ENCODE data around the gene LOXHD1.

Gene LOXHD1

DNA sequence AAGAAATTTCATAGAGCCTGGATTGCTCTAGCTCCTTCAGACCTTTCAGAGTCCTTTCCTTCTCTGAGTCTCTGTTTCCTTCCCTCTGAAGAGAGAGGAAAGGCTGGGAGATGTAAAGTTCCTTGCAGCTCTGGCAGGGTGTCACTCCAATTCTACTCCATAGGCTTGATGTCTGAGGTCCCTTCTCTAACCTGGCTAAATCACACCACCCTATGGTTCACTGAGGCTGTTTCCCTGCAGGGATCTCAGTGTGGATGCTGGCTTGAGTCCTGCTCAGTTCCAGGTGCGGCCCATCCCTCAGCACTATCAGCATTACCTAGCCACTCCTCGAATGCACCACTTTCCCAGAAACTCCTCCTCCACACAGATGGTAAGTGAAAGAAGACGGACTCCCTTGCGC is 209.7 kb downstream of the LOXHD1 start:
- Histone ChIP-seq H3K9me3 (ENCODE audit: insufficient read depth, low read depth, low read length) (peaks cover 7% of the 10 kb centered on the region), H3K27ac (ENCODE audit: low read depth, low read length) (no peak overlapping the region), H3K4me2 (ENCODE audit: low read length) (no peak overlapping the region), H3K79me2 (ENCODE audit: control insufficient read depth, insufficient read depth, low read length, poor library complexity) (no peaks in the 10 kb centered on the region), H3K4me3 (ENCODE audit: low read depth, low read length) (no peak overlapping the region), H2BK120ac (ENCODE audit: insufficient read depth, low read length, poor library complexity) (no peak overlapping the region), H4K91ac (ENCODE audit: low read depth, low read length) (no peak overlapping the region), H3K27me3 (ENCODE audit: insufficient read depth, low read length) (no peaks in the 10 kb centered on the region), H3K36me3 (ENCODE audit: control insufficient read depth in 1 of 2, insufficient read depth in 2 of 2, low read length in 2 of 2) (no peaks in the 10 kb centered on the region), H3K79me1 (ENCODE audit: low read length) (no peaks in the 10 kb centered on the region), H3K9ac (ENCODE audit: low read length) (no peak overlapping the region), H4K8ac (ENCODE audit: low read depth, low read length) (no peak overlapping the region), H3K23ac (ENCODE audit: low read length) (no peak overlapping the region), H2BK5ac (ENCODE audit: low read depth, low read length, poor library complexity) (no peak overlapping the region), H4K12ac (ENCODE audit: low read depth, low read length) (no peak overlapping the region), H2BK12ac (ENCODE audit: low read length) (no peak overlapping the region), H3K4me1 (ENCODE audit: control insufficient read depth in 1 of 2, insufficient read depth in 2 of 2, low read length in 2 of 2) (no peaks in the 10 kb centered on the region), H3K4ac (ENCODE audit: low read depth, low read length) (no peak overlapping the region), H2AFZ (ENCODE audit: insufficient read depth, low read length, poor library complexity) (no peak overlapping the region), H3K18ac (ENCODE audit: low read length) (no peak overlapping the region), H3K14ac (ENCODE audit: low read length) (no peak overlapping the region), H2AK5ac (ENCODE audit: low read length) (no peak overlapping the region)
- WGBS (ENCODE audit: extremely low coverage, insufficient coverage, insufficient read length), result no CpG with 5 or more reads among the region's 4 CpGs
- DNase-seq, result no peak

DNA sequence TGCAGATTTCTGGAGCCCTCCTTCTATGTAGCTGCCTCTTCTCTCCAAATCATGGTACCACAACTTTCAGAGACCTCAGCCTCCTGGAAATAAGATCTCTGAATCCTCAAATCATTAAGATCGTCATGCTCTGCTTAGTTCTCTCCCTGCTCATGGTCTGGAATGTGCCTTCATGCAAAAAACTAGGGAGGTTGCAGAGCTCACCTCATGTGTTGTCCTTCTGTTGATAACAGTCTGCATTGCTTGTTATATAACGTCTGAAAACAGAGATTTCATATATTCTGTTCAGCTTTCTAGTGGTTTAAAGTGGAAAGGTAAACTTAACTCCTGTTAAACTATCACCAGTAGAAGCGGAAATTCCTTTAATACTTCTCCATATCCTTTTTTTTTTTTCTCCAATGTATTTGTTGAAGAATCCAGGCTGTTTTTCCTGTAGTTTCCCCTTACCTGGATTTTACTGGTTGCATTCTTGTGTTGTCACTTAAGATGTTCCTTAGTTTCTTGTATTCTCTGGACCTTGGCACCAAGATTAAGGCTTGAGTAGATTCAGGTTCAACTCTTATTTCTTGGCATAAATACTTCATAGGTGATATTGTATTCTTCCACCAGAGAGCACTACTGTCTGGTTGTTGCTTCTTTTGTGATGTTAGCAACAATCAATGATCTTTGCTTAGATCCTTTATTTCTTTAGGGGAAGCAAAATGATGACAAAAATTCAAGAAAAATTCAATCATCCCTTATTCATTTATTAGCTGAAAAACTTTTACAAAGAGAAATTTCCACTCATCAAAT is 211.3 kb downstream of the LOXHD1 start:
- no peak overlapping the region for H3K14ac ChIP-seq (ENCODE audit: low read length)

DNA sequence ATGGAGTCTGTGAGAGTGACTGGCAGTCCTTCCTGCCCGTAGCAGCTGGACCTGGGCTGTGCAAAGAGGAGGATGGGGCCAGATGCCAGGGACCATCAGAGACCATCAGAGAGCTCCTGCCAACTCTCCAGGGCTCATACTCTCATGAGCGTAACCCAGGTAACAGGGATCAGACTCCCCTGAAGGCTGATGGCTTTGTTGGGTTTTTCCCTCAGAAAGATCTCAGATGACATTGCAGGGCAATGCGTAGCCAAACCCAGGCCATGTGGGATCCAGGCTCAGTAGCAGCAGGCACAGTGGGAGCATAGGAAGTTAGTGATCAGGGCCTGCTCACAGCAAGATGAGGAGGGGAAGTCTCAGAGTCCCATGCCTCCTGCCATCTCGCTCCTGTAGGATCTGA is 218.0 kb downstream of the LOXHD1 start:
- DNase-seq, result no peak
- H3K9me3 ChIP-seq (ENCODE audit: insufficient read depth, low read depth, low read length), result peaks cover 3% of the 10 kb centered on the region
- no peak overlapping the region for H3K27ac ChIP-seq (ENCODE audit: low read depth, low read length)
- no peaks in the 10 kb centered on the region for H3K36me3 ChIP-seq (ENCODE audit: control insufficient read depth in 1 of 2, insufficient read depth in 2 of 2, low read length in 2 of 2)
- no peak overlapping the region for H4K8ac ChIP-seq (ENCODE audit: low read depth, low read length)
- no peak overlapping the region for H2AK5ac ChIP-seq (ENCODE audit: low read length)
- no peak overlapping the region for H2BK5ac ChIP-seq (ENCODE audit: low read depth, low read length, poor library complexity)
- H3K27me3 ChIP-seq (ENCODE audit: insufficient read depth, low read length), result no peaks in the 10 kb centered on the region
- H3K4ac ChIP-seq (ENCODE audit: low read depth, low read length), result no peak overlapping the region
- no peak overlapping the region for H3K4me3 ChIP-seq (ENCODE audit: low read depth, low read length)
- H3K9ac ChIP-seq (ENCODE audit: low read length), result peak overlapping the region; percentile 1
- no peaks in the 10 kb centered on the region for H3K79me1 ChIP-seq (ENCODE audit: low read length)
- H4K12ac ChIP-seq (ENCODE audit: low read depth, low read length), result no peak overlapping the region
- no peak overlapping the region for H3K14ac ChIP-seq (ENCODE audit: low read length)
- no peak overlapping the region for H2BK120ac ChIP-seq (ENCODE audit: insufficient read depth, low read length, poor library complexity)
- H3K4me2 ChIP-seq (ENCODE audit: low read length), result no peak overlapping the region
- no peak overlapping the region for H2BK12ac ChIP-seq (ENCODE audit: low read length)
- no peak overlapping the region for H4K91ac ChIP-seq (ENCODE audit: low read depth, low read length)
- H3K18ac ChIP-seq (ENCODE audit: low read length), result no peak overlapping the region
- no peaks in the 10 kb centered on the region for H3K79me2 ChIP-seq (ENCODE audit: control insufficient read depth, insufficient read depth, low read length, poor library complexity)
- WGBS (ENCODE audit: extremely low coverage, insufficient coverage, insufficient read length), result no CpG with 5 or more reads among the region's 4 CpGs
- no peak overlapping the region for H3K23ac ChIP-seq (ENCODE audit: low read length)
- H3K4me1 ChIP-seq (ENCODE audit: control insufficient read depth in 1 of 2, insufficient read depth in 2 of 2, low read length in 2 of 2), result peaks cover 0 to 7% of the 10 kb centered on the region in 2 experiments
- H2AFZ ChIP-seq (ENCODE audit: insufficient read depth, low read length, poor library complexity), result no peak overlapping the region

More for the DNA sequence above, 211.3 kb downstream of the LOXHD1 start:
- no peak overlapping the region for H4K8ac ChIP-seq (ENCODE audit: low read depth, low read length)
- no peak overlapping the region for H2AK5ac ChIP-seq (ENCODE audit: low read length)
- no peaks in the 10 kb centered on the region for H3K27me3 ChIP-seq (ENCODE audit: insufficient read depth, low read length)
- WGBS (ENCODE audit: extremely low coverage, insufficient coverage, insufficient read length), result no CpG with 5 or more reads among the region's 3 CpGs
- no peaks in the 10 kb centered on the region for H3K79me1 ChIP-seq (ENCODE audit: low read length)
- no peak overlapping the region for H3K9ac ChIP-seq (ENCODE audit: low read length)
- no peak overlapping the region for H2BK12ac ChIP-seq (ENCODE audit: low read length)
- no peak overlapping the region for H3K18ac ChIP-seq (ENCODE audit: low read length)
- H3K79me2 ChIP-seq (ENCODE audit: control insufficient read depth, insufficient read depth, low read length, poor library complexity), result no peaks in the 10 kb centered on the region
- no peaks in the 10 kb centered on the region for H3K36me3 ChIP-seq (ENCODE audit: control insufficient read depth in 1 of 2, insufficient read depth in 2 of 2, low read length in 2 of 2)
- no peaks in the 10 kb centered on the region for H3K4me1 ChIP-seq (ENCODE audit: control insufficient read depth in 1 of 2, insufficient read depth in 2 of 2, low read length in 2 of 2)
- H3K23ac ChIP-seq (ENCODE audit: low read length), result no peak overlapping the region
- no peak overlapping the region for H3K4ac ChIP-seq (ENCODE audit: low read depth, low read length)
- H2BK120ac ChIP-seq (ENCODE audit: insufficient read depth, low read length, poor library complexity), result no peak overlapping the region
- H3K4me3 ChIP-seq (ENCODE audit: low read depth, low read length), result no peak overlapping the region
- no peak overlapping the region for H2BK5ac ChIP-seq (ENCODE audit: low read depth, low read length, poor library complexity)
- no peak for DNase-seq
- H4K91ac ChIP-seq (ENCODE audit: low read depth, low read length), result no peak overlapping the region
- H2AFZ ChIP-seq (ENCODE audit: insufficient read depth, low read length, poor library complexity), result no peak overlapping the region
- no peak overlapping the region for H4K12ac ChIP-seq (ENCODE audit: low read depth, low read length)
- H3K9me3 ChIP-seq (ENCODE audit: insufficient read depth, low read depth, low read length), result peaks cover 6% of the 10 kb centered on the region
- no peak overlapping the region for H3K27ac ChIP-seq (ENCODE audit: low read depth, low read length)
- no peak overlapping the region for H3K4me2 ChIP-seq (ENCODE audit: low read length)

DNA sequence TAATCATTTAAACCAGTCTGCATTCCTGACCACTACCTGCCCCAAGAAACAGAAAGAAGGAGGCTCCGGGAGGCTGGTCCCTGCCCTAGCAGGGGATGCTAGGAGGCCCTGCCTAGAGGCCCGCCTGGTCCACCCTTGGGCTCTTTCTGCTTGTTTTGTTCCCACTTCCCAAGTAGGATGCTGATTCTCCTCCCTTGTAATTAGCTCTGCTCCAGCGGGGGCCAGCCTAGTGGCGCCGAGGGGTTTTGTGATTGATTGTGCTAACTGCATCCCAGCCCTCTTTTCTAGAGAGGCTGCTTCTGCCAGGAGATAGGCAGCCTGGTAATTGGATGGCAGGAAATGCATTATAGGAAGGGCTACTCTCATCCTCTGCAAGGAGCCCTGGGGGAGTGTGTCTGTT is 220.0 kb downstream of the LOXHD1 start:
- Histone ChIP-seq H3K4me3 (ENCODE audit: low read depth, low read length) (no peak overlapping the region), H3K36me3 (ENCODE audit: control insufficient read depth in 1 of 2, insufficient read depth in 2 of 2, low read length in 2 of 2) (no peaks in the 10 kb centered on the region), H2BK120ac (ENCODE audit: insufficient read depth, low read length, poor library complexity) (no peak overlapping the region), H3K18ac (ENCODE audit: low read length) (no peak overlapping the region), H3K79me1 (ENCODE audit: low read length) (no peaks in the 10 kb centered on the region), H2AK5ac (ENCODE audit: low read length) (no peak overlapping the region), H2BK12ac (ENCODE audit: low read length) (no peak overlapping the region), H3K9ac (ENCODE audit: low read length) (no peak overlapping the region), H3K14ac (ENCODE audit: low read length) (no peak overlapping the region), H2AFZ (ENCODE audit: insufficient read depth, low read length, poor library complexity) (no peak overlapping the region), H3K9me3 (ENCODE audit: insufficient read depth, low read depth, low read length) (peaks cover 3% of the 10 kb centered on the region), H2BK5ac (ENCODE audit: low read depth, low read length, poor library complexity) (no peak overlapping the region), H3K79me2 (ENCODE audit: control insufficient read depth, insufficient read depth, low read length, poor library complexity) (no peaks in the 10 kb centered on the region), H4K12ac (ENCODE audit: low read depth, low read length) (no peak overlapping the region), H3K27me3 (ENCODE audit: insufficient read depth, low read length) (no peaks in the 10 kb centered on the region), H3K4ac (ENCODE audit: low read depth, low read length) (no peak overlapping the region), H4K8ac (ENCODE audit: low read depth, low read length) (no peak overlapping the region), H3K27ac (ENCODE audit: low read depth, low read length) (no peak overlapping the region), H3K4me2 (ENCODE audit: low read length) (no peak overlapping the region), H3K4me1 (ENCODE audit: control insufficient read depth in 1 of 2, insufficient read depth in 2 of 2, low read length in 2 of 2) (peaks cover 0 to 11% of the 10 kb centered on the region in 2 experiments), H4K91ac (ENCODE audit: low read depth, low read length) (no peak overlapping the region), H3K23ac (ENCODE audit: low read length) (no peak overlapping the region)
- DNase-seq, result no peak
- WGBS (ENCODE audit: extremely low coverage, insufficient coverage, insufficient read length), result no CpG with 5 or more reads among the region's 5 CpGs

All from trophoblast cell (in vitro differentiated cells and primary cell).